GM21515 (cell line): Measurements from ENCODE around the gene OR52K2.
"Not testable (repeated sequence)": the region's sequence is repeated elsewhere in the genome, so short reads cannot be mapped to it uniquely, and the experiment has no call there.

Source experiments
- ATAC-seq: cut with Tn5 transposase; IDR thresholded peaks from one replicate; pipeline ENCODE4 v1.9.1; 2021; ENCODE audit not compliant: unreplicated experiment

The OR52K2 gene

GRCh38 chr11:4480577-4481239, 31.6 kb downstream of the OR52K2 start:
- ATAC-seq, result no peak

DNA sequence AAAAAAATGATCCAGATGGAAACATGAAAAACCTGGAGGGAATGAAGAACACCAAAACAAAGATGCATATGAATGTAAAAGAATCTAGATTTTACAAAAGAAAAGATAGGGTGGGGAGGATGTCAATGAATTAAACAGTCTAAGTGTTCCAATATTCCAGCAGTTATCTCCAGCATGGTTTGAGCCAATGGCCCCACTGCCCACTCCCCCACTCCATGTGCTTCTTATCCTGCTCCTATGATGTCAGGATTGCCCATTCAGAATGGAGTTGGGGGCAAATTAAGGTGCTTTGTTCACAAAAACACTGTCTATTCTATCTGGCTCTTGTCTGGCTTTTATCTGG, 32.1 kb downstream of the OR52K2 start:
- ATAC-seq, result no peak

GRCh38 chr11:4482445-4482844, 33.4 kb downstream of the OR52K2 start, which contains the start of gene OR52K1:
TSS of gene OR52K1 (plus strand) at chr11:4482646. CDS start at chr11:4488901, 6,255 bp downstream.
- ATAC-seq, result no peak

DNA sequence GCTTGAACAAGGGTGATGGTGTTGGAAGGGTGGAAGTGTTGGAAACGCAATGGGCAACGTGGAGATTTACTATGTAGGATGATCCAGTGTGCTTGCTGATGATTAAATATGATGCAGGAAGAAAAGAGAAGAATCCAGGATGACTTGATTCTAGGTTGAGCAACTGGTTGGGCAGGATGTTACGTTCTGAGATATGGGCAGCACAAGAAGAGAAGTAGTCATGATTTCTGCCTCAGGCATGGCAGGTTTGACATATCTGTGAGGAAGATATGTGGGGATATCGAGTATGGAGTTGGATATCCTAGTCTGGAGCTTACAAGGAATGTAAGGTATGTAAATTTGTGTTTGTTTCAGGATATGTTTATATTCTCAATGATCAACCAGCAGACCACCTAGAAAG, 35.2 kb downstream of the OR52K2 start:
- no peak for ATAC-seq

GRCh38 chr11:4491405-4491804, 42.3 kb downstream of the OR52K2 start:
- not testable (repeated sequence) for ATAC-seq

DNA sequence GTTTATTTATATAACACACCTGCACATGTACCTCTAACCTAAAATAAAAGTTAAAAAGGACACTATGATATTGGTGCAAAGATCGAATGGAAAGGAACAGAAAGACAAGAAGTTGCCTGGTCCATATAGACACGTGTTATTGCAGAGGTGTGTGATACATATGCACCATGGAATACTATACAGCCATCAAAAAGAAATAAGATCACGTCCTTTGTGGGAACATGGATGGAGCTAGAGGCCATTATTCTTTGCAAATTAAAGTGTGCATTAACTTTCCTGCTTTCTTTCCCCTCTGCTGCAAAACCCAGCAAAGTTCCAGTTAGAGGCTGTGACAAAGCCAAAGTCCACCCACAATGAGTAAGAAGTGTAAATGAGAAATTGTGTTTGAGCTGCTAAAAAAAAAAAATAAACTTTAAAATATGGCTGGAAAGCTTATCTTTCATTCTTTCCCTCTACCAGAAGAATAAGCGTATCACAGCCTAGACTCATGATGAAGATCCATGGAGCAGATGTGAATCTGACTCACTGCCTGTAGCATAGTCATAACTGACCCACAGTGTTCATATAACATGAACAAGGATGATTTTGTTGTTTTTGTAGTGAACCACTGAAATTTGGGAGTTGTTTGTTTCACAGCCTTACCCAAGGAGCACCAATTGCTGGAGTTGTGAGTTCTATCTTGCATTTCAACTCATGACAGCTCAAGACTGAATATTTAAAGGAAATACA, 42.9 kb downstream of the OR52K2 start:
- ATAC-seq, result no peak

GRCh38 chr11:4493480-4493818, 44.4 kb downstream of the OR52K2 start:
- no peak for ATAC-seq

GRCh38 chr11:4495487-4495886, 46.4 kb downstream of the OR52K2 start:
- ATAC-seq, result no peak

DNA sequence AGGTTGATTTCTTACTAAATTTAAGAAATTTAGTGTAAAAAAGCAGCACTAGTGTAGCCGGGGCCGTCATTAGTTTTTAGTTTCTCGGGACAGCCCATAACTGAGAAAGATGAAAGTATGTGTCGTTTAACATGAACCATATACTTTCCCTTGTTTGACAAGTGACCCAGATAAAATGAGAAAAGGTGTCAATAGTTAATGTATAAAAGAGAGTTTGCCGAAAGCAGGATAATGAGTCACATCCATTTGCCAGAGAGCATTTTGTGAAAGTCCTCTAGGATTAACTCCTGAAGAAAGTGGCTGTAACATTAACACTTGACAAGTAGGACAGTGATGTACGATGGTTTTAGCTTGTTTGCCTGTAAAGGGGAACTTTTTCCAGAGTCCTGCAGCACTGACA, 46.9 kb downstream of the OR52K2 start:
- ATAC-seq, result no peak

GRCh38 chr11:4496557-4497248, 47.6 kb downstream of the OR52K2 start:
- ATAC-seq, result no peak
